Cardiac muscle cell (in vitro differentiated cells and primary cell): ENCODE data around the gene RUNX2. TPM values are rescaled to one million over a fixed set of nuclear protein-coding genes. Genes with fewer than 3 reads are reported as not detected.

Source experiments
- DNase-seq, 2 donors: peaks; one replicate each; pipeline versions ENCODE4 v3.0.0 to v3.0.0-alpha.2; 2010 to 2017; ENCODE audit warnings: low read depth in 1 of 2, low spot score in 1 of 2
- H3K27ac ChIP-seq: fragments of 200-600 bp; sonication (generic); 2 replicates; pipeline ENCODE4 v1.5.1; 2016
- H3K27me3 ChIP-seq: fragments of 200-600 bp; sonication (generic); 2 replicates; pipeline ENCODE4 v1.6.0; 2016; ENCODE audit warnings: control low read depth
- H3K36me3 ChIP-seq: fragments of 200-600 bp; sonication (generic); 2 replicates; pipeline ENCODE4 v1.5.1; 2016; ENCODE audit warnings: control low read depth
- H3K4me1 ChIP-seq: fragments of 200-600 bp; sonication (generic); 2 replicates; pipeline ENCODE4 v1.8.1; 2017; ENCODE audit warnings: low read depth, mild to moderate bottlenecking, mixed run types
- H3K4me3 ChIP-seq: fragments of 200-600 bp; sonication (generic); 2 replicates; pipeline ENCODE4 v1.5.1; 2016; ENCODE audit warnings: mild to moderate bottlenecking
- H3K9me3 ChIP-seq: fragments of 200-600 bp; sonication (generic); 2 replicates; pipeline ENCODE4 v1.5.1; 2017; ENCODE audit warnings: low read depth, mild to moderate bottlenecking, control low read depth
- CTCF ChIP-seq: IDR thresholded peaks from 2 replicates; pipeline ENCODE4 v1.5.1; 2012; ENCODE audit warnings: low read depth, mild to moderate bottlenecking, low read length
- polyA plus RNA-seq: library from polyadenylated mRNA; unstranded; fragments of >200 nt; fragmentation: Nextera tagmentation; extraction: Ambion mirVana; gene quantifications from 2 replicates; pipeline ENCODE4 v1.2.1, GENCODE V29; 2016
- total RNA-seq: library from RNA; depleted of rRNA; stranded (reverse); fragments of >200 nt; gene quantifications from 2 replicates; pipeline ENCODE4 v1.2.3, GENCODE V29; 2016

Gene RUNX2
- total and polyA plus RNA-seq, 2 experiments from 2014 or later, result 1.6 to 1.9 TPM

- DNase-seq, result no peak
- Histone ChIP-seq H3K4me1 (no peaks in the 10 kb centered on the region), H3K27ac (no peak overlapping the region), H3K36me3 (no peaks in the 10 kb centered on the region), H3K4me3 (no peak overlapping the region), H3K9me3 (no peaks in the 10 kb centered on the region), H3K27me3 (no peaks in the 10 kb centered on the region)
- TF ChIP-seq CTCF, result no peak
These were observed 356.3 kb downstream of the RUNX2 start for GRCh38 chr6:45684476-45684875.

- H3K9me3 ChIP-seq, result no peaks in the 10 kb centered on the region
- H3K4me3 ChIP-seq, result no peak overlapping the region
- TF ChIP-seq CTCF, result no peak
- DNase-seq, result no peak
- H3K4me1 ChIP-seq, result no peaks in the 10 kb centered on the region
- H3K36me3 ChIP-seq, result no peaks in the 10 kb centered on the region
- H3K27me3 ChIP-seq, result no peaks in the 10 kb centered on the region
- H3K27ac ChIP-seq, result no peak overlapping the region
These were observed 356.9 kb downstream of the RUNX2 start for GRCh38 chr6:45685076-45685475.

- Histone ChIP-seq H3K36me3 (no peaks in the 10 kb centered on the region), H3K9me3 (no peaks in the 10 kb centered on the region), H3K4me1 (no peaks in the 10 kb centered on the region), H3K27ac (no peak overlapping the region), H3K4me3 (no peak overlapping the region), H3K27me3 (no peaks in the 10 kb centered on the region)
- no peak for TF ChIP-seq CTCF
- DNase-seq, result no peak
These were observed 358.9 kb downstream of the RUNX2 start for GRCh38 chr6:45686841-45687569.

- DNase-seq, result no peak
- no peaks in the 10 kb centered on the region for H3K36me3 ChIP-seq
- TF ChIP-seq CTCF, result no peak
These were observed 359.4 kb downstream of the RUNX2 start for GRCh38 chr6:45687570-45687969.

GRCh38 chr6:45688180-45688579, 360.1 kb downstream of the RUNX2 start:
- Histone ChIP-seq H3K4me1 (no peaks in the 10 kb centered on the region), H3K27me3 (no peaks in the 10 kb centered on the region), H3K27ac (no peak overlapping the region), H3K36me3 (no peaks in the 10 kb centered on the region), H3K9me3 (no peaks in the 10 kb centered on the region), H3K4me3 (no peak overlapping the region)
- no peak for TF ChIP-seq CTCF
- DNase-seq, result no peak

More at GRCh38 chr6:45687570-45687969, 359.4 kb downstream of the RUNX2 start:
- Histone ChIP-seq H3K4me3 (no peak overlapping the region), H3K4me1 (no peaks in the 10 kb centered on the region), H3K27me3 (no peaks in the 10 kb centered on the region), H3K27ac (no peak overlapping the region), H3K9me3 (no peaks in the 10 kb centered on the region)
